HepG2 (cell line): ENCODE results near the gene BOLA3. TPM values are rescaled to one million over a fixed set of nuclear protein-coding genes. Genes with fewer than 3 reads are reported as not detected.

ENCODE experiments used
- AKAP8 ChIP-seq: sonication (generic); formaldehyde crosslinking; IDR thresholded peaks from 2 replicates; pipeline ENCODE4 v1.5.1; 2020; ENCODE audit warnings: mild to moderate bottlenecking, missing genetic modification reagents
- ARNTL ChIP-seq: sonication (generic); formaldehyde crosslinking; IDR thresholded peaks from 2 replicates; pipeline ENCODE4 v1.4.0; 2020; ENCODE audit warnings: mild to moderate bottlenecking, missing genetic modification reagents
- CEBPG ChIP-seq: IDR thresholded peaks from 2 replicates; pipeline ENCODE4 v1.6.1; 2016
- ELF1 ChIP-seq: sonication (generic); formaldehyde crosslinking; IDR thresholded peaks from 2 replicates; pipeline ENCODE4 v1.4.0; 2020; ENCODE audit warnings: missing genetic modification reagents
- GLI4 ChIP-seq: sonication (generic); formaldehyde crosslinking; IDR thresholded peaks from 2 replicates; pipeline ENCODE4 v1.5.1; 2020; ENCODE audit warnings: missing genetic modification reagents, mild to moderate bottlenecking, moderate library complexity, borderline replicate concordance
- HDAC1 ChIP-seq: sonication (generic); formaldehyde crosslinking; IDR thresholded peaks from 2 replicates; pipeline ENCODE4 v1.5.1; 2020; ENCODE audit warnings: mild to moderate bottlenecking, missing genetic modification reagents
- MLXIP ChIP-seq: sonication (generic); formaldehyde crosslinking; IDR thresholded peaks from 2 replicates; pipeline ENCODE4 v1.9.0; 2021; ENCODE audit warnings: missing genetic modification reagents, borderline replicate concordance
- NFATC3 ChIP-seq: sonication (generic); formaldehyde crosslinking; IDR thresholded peaks from 2 replicates; pipeline ENCODE4 v1.5.1; 2020; ENCODE audit warnings: mild to moderate bottlenecking, missing genetic modification reagents
- PITX1 ChIP-seq: sonication (generic); formaldehyde crosslinking; IDR thresholded peaks from 2 replicates; pipeline ENCODE4 v1.5.1; 2020; ENCODE audit warnings: mild to moderate bottlenecking, missing genetic modification reagents
- RBM22 ChIP-seq: fragments of 200-400 bp; formaldehyde crosslinking; optimal IDR thresholded peaks from 2 replicates; pipeline ENCODE3; 2017; ENCODE audit warnings: mild to moderate bottlenecking, low read length, moderate library complexity
- SPEN ChIP-seq: sonication (generic); formaldehyde crosslinking; IDR thresholded peaks from 2 replicates; pipeline ENCODE4 v1.5.1; 2020; ENCODE audit warnings: low read depth, mild to moderate bottlenecking, missing genetic modification reagents
- ZNF12 ChIP-seq: sonication (generic); formaldehyde crosslinking; IDR thresholded peaks from 2 replicates; pipeline ENCODE4 v1.5.0; 2020; ENCODE audit warnings: missing genetic modification reagents
- ZNF337 ChIP-seq: sonication (generic); formaldehyde crosslinking; IDR thresholded peaks from 2 replicates; pipeline ENCODE4 v1.5.1; 2020; ENCODE audit warnings: missing genetic modification reagents, low read depth, mild to moderate bottlenecking, borderline replicate concordance
- ZNF468 ChIP-seq: sonication (generic); formaldehyde crosslinking; IDR thresholded peaks from 2 replicates; pipeline ENCODE4 v1.8.0; 2022; ENCODE audit warnings: mild to moderate bottlenecking, moderate library complexity, missing genetic modification reagents
- ZNF724P ChIP-seq: sonication (generic); formaldehyde crosslinking; IDR thresholded peaks from 2 replicates; pipeline ENCODE4 v1.8.0; 2022; ENCODE audit warnings: missing genetic modification reagents, borderline replicate concordance
- ZNF737 ChIP-seq: sonication (generic); formaldehyde crosslinking; IDR thresholded peaks from 2 replicates; pipeline ENCODE4 v1.5.0; 2020; ENCODE audit warnings: missing genetic modification reagents, mild to moderate bottlenecking, borderline replicate concordance
- ZNF773 ChIP-seq: sonication (generic); formaldehyde crosslinking; IDR thresholded peaks from 2 replicates; pipeline ENCODE4 v1.4.0; 2020; ENCODE audit warnings: missing genetic modification reagents, borderline replicate concordance
- polyA plus RNA-seq, 8 experiments: library from polyadenylated mRNA; depleted of rRNA in 3 of 8; stranded (reverse) in 7 of 8; unstranded in 1 of 8; fragments of >200 nt; fragmentation: Illumina TruSeq in 4 of 8; extraction: Trizol in 4 of 8; gene quantifications; 2 replicates each; pipeline versions ENCODE4 v1.2.1 to v1.2.3, GENCODE V29; 2011 to 2016; ENCODE audit warnings: low read depth in 4 of 8, missing spikeins in 1 of 8, mixed read lengths in 1 of 8; ENCODE audit not compliant: insufficient read depth in 1 of 8
- total RNA-seq, 5 experiments: library from RNA; depleted of rRNA; stranded (reverse); fragments of >200 nt; fragmentation: Illumina TruSeq; extraction: Trizol; gene quantifications; 2 replicates each; pipeline ENCODE4 v1.2.3, GENCODE V29; 2016; ENCODE audit warnings: low read depth in 1 of 5
- TF ChIP-seq, protein P1 (sequence below): sonication (generic); formaldehyde crosslinking; IDR thresholded peaks from 2 replicates; pipeline ENCODE4 v1.4.0; 2020; ENCODE audit warnings: missing genetic modification reagents
- TF ChIP-seq, protein P2 (sequence below): IDR thresholded peaks from 2 replicates; pipeline ENCODE4 v1.4.0; 2020; ENCODE audit warnings: mild to moderate bottlenecking, missing genetic modification reagents

Gene BOLA3
- total and polyA plus RNA-seq, 2 of the 13 experiments (the other 11 are each of a cell fraction or from before 2014, with no cell fraction given), result 89.7 to 170 TPM

- TF ChIP-seq, protein P1, sequence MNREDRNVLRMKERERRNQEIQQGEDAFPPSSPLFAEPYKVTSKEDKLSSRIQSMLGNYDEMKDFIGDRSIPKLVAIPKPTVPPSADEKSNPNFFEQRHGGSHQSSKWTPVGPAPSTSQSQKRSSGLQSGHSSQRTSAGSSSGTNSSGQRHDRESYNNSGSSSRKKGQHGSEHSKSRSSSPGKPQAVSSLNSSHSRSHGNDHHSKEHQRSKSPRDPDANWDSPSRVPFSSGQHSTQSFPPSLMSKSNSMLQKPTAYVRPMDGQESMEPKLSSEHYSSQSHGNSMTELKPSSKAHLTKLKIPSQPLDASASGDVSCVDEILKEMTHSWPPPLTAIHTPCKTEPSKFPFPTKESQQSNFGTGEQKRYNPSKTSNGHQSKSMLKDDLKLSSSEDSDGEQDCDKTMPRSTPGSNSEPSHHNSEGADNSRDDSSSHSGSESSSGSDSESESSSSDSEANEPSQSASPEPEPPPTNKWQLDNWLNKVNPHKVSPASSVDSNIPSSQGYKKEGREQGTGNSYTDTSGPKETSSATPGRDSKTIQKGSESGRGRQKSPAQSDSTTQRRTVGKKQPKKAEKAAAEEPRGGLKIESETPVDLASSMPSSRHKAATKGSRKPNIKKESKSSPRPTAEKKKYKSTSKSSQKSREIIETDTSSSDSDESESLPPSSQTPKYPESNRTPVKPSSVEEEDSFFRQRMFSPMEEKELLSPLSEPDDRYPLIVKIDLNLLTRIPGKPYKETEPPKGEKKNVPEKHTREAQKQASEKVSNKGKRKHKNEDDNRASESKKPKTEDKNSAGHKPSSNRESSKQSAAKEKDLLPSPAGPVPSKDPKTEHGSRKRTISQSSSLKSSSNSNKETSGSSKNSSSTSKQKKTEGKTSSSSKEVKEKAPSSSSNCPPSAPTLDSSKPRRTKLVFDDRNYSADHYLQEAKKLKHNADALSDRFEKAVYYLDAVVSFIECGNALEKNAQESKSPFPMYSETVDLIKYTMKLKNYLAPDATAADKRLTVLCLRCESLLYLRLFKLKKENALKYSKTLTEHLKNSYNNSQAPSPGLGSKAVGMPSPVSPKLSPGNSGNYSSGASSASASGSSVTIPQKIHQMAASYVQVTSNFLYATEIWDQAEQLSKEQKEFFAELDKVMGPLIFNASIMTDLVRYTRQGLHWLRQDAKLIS, result no peak
- no peak; the same call in 1 of the 2 replicates for TF ChIP-seq PITX1 (CRISPR knock-in tag)
- TF ChIP-seq RBM22, result peak; percentile 85
- no peak for TF ChIP-seq ZNF468 (CRISPR knock-in tag)
- TF ChIP-seq ZNF773 (CRISPR knock-in tag), result no peak
- TF ChIP-seq NFATC3 (CRISPR knock-in tag), result peak; percentile 92
- TF ChIP-seq ZNF12 (CRISPR knock-in tag), result peak; percentile 58; the same call in 1 of the 2 replicates
- no peak for TF ChIP-seq ELF1 (CRISPR knock-in tag)
- TF ChIP-seq AKAP8 (CRISPR knock-in tag), result peak; percentile 90
- TF ChIP-seq ZNF337 (CRISPR knock-in tag), result no peak
- TF ChIP-seq MLXIP (CRISPR knock-in tag), result peak; percentile 75; the same call in 1 of the 2 replicates
- TF ChIP-seq CEBPG (CRISPR knock-in tag), result peak; percentile 34
- no peak for TF ChIP-seq ZNF737 (CRISPR knock-in tag)
- TF ChIP-seq, protein P2, sequence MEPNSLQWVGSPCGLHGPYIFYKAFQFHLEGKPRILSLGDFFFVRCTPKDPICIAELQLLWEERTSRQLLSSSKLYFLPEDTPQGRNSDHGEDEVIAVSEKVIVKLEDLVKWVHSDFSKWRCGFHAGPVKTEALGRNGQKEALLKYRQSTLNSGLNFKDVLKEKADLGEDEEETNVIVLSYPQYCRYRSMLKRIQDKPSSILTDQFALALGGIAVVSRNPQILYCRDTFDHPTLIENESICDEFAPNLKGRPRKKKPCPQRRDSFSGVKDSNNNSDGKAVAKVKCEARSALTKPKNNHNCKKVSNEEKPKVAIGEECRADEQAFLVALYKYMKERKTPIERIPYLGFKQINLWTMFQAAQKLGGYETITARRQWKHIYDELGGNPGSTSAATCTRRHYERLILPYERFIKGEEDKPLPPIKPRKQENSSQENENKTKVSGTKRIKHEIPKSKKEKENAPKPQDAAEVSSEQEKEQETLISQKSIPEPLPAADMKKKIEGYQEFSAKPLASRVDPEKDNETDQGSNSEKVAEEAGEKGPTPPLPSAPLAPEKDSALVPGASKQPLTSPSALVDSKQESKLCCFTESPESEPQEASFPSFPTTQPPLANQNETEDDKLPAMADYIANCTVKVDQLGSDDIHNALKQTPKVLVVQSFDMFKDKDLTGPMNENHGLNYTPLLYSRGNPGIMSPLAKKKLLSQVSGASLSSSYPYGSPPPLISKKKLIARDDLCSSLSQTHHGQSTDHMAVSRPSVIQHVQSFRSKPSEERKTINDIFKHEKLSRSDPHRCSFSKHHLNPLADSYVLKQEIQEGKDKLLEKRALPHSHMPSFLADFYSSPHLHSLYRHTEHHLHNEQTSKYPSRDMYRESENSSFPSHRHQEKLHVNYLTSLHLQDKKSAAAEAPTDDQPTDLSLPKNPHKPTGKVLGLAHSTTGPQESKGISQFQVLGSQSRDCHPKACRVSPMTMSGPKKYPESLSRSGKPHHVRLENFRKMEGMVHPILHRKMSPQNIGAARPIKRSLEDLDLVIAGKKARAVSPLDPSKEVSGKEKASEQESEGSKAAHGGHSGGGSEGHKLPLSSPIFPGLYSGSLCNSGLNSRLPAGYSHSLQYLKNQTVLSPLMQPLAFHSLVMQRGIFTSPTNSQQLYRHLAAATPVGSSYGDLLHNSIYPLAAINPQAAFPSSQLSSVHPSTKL, result peak; percentile 34; the same call in 1 of the 2 replicates
- peak; percentile 86; the same call in 1 of the 2 replicates for TF ChIP-seq ZNF724P
- TF ChIP-seq GLI4 (CRISPR knock-in tag), result no peak; the same call in 1 of the 2 replicates
- peak; percentile 84 for TF ChIP-seq HDAC1
- TF ChIP-seq ARNTL (CRISPR knock-in tag), result 0 out of 2 replicates have a peak, but pooled peaks have one; percentile 26
- peak; percentile 91 for TF ChIP-seq SPEN (CRISPR knock-in tag)
Measured at GRCh38 chr2:74147727-74148456, at the start of gene BOLA3 (continued).
